ENCODE data around the gene FNBP1.
"Not testable (repeated sequence)": the region's sequence is repeated elsewhere in the genome, so short reads cannot be mapped to it uniquely, and the experiment has no call there.

DNA sequence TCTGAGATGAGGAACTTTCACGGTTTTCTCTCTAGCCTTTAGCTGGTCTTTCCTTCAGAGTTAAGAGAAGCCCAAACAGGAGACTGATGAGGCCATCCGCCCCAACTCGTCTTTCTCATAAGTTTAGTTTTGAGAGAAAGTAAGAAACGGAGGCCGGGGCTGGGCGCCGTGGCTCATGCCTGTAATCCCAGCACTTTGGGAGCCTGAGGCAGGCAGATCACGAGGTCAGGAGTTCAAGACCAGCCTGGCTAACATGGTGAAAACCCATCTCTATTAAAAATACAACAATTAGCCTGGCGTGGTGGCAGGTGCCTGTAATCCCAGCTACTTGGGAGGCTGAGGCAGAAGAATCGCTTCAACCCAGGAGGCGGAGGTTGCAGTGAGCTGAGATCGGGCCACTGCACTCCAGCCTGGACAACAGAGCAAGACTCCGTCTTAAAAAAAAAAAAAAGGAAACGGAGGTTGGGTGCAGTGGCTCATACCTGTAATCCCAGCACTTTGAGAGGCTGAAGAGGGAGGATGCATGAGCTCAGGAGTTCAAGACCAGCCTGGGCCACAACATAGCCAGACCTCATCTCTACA is 152.2 kb downstream of the FNBP1 start:
- TF ChIP-seq, protein P1, sequence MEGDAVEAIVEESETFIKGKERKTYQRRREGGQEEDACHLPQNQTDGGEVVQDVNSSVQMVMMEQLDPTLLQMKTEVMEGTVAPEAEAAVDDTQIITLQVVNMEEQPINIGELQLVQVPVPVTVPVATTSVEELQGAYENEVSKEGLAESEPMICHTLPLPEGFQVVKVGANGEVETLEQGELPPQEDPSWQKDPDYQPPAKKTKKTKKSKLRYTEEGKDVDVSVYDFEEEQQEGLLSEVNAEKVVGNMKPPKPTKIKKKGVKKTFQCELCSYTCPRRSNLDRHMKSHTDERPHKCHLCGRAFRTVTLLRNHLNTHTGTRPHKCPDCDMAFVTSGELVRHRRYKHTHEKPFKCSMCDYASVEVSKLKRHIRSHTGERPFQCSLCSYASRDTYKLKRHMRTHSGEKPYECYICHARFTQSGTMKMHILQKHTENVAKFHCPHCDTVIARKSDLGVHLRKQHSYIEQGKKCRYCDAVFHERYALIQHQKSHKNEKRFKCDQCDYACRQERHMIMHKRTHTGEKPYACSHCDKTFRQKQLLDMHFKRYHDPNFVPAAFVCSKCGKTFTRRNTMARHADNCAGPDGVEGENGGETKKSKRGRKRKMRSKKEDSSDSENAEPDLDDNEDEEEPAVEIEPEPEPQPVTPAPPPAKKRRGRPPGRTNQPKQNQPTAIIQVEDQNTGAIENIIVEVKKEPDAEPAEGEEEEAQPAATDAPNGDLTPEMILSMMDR (IDR thresholded peaks at IDR 0.05; ENCODE audit: insufficient read depth, low read length): not testable (repeated sequence)
- TF ChIP-seq GABPA, POLR2AphosphoS5 (IDR thresholded peaks at IDR 0.05; ENCODE audit: low read depth): not testable (repeated sequence)
